ENCODE results near the gene CUL3.
"Not testable (repeated sequence)": the region's sequence is repeated elsewhere in the genome, so short reads cannot be mapped to it uniquely, and the experiment has no call there.

Gene CUL3

DNA sequence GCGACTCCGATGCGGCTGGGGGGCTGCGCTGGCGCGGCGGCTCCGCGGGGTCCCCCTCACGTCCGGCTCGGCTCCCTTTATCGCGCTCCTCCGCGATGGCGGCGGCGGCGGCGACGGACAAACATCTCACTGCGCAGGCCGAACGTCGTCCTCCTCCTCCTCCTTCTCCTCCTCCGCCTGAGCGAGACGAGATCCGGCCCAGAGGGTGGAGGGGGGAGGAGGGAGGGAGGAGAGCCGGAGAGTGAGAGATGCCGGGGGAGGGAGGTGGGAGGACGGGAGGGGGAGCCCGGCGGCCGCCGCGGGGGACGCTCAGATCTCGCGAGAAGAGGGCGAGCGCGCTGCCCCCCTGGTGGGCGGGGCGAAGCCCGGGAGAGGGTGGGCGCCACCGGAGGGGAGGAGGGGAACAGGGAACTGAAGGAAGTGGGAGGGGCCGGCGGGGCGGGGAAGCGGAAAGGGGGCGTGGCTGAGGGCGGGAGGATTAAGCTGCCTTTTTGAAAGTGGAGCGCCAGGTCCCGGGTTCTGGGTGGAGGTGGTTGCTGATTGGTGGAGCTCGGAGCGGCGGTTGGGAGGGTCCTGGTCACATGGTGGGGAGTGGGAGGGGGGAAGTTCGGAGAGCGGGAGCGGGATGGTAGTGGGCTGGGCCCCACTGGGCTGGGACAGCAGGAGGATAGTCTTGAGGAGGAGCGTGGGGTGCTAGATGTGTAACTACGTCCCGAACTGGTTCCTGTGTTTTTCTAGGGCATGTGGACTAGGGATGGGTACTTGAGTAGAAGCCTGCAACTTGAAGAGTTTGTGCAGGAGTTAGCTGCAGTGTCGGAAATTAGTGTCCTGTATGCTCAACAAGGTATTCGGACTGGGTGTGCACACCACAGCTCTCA is at the start of gene CUL3:
TSS of gene CUL3 (minus strand) at position 153 of the 878 bp plus-strand sequence. CDS start 354 bp downstream, outside the sequence.
- DNase-seq, result peak; percentile 94 to 100 (median 98)

DNA sequence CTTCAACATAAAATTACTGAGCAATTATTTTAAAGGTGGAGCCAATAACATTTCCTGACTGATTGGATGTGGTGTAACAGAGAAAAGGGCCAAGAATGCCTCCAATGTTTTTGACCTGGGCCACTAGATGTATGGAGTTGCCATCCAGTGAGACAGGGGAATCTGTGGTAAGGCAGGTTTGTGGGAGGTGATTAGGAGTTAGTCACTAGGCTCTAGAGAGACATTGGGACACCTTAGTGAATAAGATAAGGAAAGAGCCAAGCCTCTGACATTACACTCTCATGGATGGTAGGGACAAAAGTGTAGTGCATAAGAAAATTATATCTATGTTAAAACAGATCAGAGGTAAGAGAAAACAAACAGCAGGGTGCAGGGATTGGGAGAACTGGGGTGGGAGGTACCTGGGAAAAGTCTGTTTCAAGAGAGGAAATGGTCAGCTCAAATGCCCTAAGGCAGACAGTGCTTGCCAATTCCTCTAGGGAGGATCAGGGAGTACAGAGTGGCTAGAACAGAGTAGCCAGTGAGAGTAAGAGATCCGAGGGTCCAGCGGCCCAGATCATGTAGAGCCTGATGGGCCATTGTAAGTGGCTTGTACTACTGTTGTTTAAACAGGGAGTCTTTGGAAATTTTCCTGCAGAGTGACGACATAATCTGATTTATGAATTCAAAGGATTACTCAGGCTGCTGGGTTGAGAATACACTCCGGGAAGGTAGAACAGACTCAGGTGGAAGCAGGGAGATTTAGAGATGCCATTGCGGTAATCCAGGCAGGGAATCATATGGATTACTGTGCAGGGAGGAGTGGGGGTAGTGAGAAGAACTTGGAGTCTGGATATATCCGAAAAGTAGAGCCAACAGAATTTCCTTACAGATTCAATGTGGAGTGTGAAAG is 45.7 kb upstream of the CUL3 start:
- no peak for DNase-seq

DNA sequence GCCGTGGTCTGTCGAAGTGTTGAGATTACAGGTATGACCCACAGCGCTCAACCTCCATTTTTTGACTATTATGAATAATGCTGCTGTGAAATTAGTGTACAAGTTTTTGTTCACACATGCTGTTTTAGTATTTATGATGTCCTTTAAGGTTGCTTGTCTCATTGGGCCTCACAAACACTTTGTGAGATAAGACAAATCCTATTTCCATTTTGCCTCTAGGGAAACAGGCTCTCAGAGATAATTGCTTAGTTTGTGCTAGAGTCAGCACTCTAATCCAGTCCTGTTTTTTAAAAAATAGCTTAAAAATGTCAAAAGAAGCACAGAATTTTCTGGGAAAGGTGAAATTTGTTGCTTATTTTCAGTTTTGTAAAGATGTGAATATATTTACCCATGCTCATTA is 43.3 kb upstream of the CUL3 start:
- no peak for DNase-seq

DNA sequence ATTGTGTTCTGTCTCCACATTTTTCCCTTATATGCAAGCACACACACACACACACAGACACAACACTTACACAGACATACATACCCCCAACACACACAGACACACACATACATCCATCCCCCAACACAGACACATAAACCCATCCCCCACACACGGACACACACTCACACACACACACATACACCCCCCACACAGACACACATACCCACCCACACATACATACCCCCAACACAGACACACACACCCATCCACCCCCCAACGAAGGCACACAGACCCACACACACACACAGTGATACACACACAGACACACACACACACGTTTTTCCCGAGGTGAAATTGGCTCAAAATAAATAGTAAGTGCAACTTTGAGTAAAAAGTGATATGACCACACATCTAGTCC is 41.6 kb upstream of the CUL3 start:
- no peak for DNase-seq

DNA sequence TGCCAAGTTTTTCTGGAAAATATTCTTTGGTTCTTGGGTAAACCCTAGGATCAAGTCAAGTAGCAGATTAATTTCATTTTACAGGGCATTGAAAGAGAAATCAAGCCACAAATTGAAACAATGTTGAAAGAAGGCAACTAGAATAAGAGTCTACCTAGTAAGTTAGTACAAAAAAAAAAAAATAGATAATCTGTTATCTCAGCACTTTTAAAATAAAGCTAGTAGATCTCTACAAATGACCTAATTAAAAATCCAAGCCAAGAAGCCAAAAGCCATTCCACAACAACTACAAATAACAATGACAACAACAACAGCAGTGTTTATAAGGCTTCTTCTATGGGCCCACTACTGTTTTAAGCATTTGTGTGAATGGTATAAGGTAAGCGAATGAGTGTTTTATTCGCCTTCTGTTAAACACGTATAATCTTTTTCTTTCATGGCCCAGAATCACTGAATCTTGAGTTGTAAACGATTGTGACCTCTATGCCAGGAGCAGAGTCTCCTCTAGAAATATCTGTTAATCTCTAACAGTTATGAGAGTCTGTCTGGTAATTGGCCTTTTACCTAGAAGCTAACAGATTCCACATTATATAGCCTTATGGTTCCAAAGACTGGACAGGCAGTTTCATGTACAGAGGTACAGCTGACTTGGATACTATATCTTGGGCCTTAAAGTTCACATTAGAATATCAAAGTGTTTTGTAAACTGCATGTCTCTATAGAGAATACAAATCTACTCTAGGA is 28.6 kb upstream of the CUL3 start:
- no peak for DNase-seq

DNA sequence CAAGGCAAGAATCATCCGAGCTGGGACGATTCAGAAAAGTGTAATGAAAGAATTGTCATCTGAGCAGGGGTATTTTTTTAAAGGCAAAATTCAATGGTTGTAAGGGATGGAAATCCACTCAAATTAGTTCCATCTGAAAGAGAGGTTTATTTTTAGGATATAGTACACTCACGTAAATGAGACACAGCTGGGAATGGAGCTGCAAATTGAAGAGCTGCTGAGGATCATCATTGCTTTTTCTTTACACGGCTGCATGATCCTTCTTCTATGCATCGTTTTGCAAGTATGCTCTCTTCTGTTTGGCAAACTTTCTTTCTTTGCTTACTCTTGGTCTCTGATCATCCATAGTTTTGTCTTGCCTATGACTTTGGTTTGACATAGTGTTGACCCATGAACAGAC is 27.4 kb upstream of the CUL3 start:
- no peak for DNase-seq

DNA sequence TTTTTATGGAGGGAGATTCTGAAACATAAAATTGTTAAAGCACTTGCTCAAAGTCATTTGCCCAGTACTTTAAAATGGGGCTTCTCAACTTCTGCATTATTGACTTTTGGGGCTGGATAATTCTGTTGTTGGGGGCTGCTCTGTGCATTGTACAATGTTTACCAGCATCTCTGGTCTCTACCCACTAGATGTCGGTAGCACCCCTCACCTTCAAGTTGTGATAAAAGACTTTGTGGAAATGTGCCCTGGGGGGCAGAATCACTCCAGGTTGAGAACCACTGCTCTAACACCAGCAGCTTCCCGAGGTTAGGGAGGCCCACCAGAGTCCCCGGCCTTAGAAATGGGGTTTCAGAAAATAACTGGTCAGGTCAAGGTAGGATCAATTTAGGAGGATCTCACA is 26.8 kb upstream of the CUL3 start:
- no peak for DNase-seq

DNA sequence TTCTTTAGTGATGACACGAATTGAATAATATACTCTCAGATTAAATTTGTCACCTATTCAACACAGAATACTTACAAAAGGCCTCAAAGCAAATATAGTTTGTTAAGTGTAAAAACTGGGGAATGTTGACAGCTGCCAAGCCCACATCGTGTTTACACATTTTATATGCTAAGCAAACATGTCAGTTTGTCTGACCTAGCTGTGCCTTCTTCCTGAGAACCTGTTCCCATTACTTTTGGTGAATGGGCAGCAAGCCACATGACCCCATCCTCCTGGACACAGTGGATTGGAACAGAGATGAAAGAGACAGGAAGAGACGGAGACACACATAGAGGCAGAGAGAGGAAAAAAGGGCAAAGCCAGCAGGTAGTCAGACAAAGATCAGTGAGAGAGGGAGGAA is 22.9 kb upstream of the CUL3 start:
- no peak for DNase-seq

DNA sequence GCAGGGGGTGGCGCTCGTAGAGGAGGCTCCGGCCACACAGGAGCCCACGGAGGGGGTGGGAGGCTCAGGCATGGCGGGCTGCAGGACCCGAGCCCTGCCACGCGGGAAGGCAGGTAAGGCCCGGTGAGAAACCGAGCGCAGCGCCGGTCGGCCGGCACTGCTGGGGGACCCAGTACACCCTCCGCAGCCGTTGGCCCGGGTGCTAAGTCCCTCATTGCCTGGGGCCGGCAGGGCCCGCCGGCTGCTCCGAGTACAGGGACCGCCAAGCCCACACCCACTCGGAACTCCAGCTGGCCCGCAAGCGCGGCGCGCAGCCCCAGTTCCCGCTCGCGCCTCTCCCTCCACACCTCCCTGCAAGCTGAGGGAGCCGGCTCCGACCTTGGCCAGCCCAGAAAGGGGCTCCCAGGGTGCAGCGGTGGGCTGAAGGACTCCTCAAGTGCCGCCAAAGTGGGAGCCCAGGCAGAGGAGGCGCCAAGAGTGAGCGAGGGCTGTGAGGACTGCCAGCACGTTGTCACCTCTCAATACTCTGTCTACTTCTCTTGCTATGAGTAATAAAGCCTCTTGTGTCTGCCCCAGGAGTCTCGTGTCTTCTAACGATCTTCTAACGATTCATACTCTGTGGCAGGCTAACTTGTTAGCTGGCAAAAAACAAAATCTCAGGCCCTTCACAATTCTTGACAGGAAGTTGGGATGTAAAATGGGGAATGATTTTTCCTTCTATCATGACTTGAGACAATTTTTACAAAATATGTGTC is 18.8 kb upstream of the CUL3 start:
- not testable (repeated sequence) for DNase-seq

DNA sequence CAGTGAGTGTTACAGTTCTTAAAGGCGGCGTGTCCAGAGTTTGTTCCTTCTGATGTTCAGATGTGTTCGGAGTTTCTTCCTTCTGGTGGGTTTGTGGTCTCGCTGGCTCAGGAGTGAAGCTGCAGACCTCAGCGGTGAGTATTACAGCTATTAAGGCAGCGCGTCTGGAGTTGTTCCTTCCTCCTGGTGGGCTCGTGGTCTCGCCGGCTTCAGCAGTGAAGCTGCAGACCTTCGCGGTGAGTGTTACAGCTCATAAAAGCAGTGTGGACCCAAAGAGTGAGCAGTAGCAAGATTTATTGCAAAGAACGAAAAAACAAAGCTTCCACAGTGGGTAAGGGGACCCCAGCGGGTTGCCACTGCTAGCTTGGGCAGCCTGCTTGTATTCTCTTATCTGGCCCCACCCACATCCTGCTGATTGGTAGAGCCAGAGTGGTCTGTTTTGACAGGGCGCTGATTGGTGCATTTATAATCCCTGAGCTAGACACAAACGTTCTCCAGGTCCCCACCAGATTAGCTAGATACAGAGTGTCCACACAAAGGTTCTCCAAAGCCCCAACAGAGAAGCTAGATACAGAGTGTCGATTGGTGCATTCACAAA is 17.7 kb upstream of the CUL3 start:
- DNase-seq, result not testable (repeated sequence)

DNA sequence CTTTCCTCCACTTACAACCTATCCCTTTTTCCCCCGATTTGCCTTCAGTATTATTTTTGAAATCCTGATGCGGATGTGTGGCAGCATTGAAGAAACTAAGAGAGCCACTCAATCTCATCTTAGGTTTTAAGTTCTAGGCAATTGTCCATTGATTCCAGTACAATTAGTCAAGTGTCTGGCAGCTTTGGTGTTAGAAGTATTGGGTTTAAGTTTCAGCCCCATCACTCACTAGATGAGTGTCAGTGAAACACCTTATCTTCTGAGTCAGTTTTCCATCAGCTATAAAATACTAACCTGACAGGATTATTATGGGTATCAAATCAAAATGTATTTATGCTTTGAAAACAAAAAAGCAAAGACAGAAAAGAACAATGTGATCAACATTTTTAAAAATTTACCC is 16.8 kb upstream of the CUL3 start:
- no peak for DNase-seq

DNA sequence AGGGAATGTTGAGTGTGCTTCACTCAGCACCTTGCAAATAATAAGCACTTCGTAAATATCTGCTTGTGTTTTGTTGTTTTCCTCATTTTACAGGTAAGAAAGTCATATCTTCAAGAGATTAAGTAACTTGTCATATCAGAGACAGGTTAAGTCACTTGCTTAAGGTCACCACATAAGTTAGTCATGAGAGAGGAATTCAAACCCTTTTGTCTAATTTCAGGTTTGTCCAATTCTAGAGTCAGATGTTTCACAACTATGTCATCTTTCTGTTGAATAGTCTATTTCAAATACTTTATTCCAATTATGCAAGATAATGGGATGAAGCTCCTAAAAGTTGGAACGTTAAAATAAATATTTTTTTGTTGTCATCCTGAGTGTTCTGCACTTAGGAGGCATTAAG is 13.5 kb upstream of the CUL3 start:
- DNase-seq, result no peak

DNA sequence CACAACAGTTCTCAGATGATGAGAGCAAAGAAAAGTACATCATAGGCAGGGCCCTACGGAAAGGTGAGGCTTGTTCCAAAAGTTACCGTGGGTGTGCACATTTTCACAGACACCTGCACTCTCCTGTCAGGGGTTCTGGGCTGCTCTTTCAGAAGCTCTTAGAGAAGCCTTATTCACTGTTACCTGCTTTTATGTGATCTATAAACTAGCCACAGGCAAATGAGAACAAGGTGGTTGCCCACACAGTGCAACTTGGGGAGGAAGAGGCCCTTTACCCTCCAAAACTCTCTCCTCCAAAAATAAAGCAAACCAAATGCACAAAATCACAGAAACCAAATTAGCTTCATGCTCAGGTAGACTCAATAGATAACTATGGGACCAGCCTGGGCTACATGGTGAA is 11.1 kb upstream of the CUL3 start:
- no peak for DNase-seq

DNA sequence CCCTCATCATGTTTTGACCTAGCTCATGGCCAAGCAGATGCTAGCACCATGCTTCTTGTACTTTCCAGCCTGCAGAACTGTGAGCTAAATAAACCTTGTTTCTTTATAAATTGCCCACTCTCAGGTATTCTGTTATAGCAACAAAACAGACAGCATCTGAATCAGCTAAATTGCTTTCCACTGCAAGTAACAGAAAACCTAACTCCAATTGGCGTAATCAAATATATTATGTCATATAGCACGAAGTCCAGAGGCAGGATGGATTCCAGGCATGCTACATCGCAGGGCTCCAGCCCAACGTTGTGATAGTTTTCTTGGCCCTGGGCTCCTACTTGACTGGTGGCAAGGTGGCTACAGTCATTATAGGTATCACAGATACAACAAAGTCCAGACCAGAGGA is 10.4 kb upstream of the CUL3 start:
- DNase-seq, result no peak

DNA sequence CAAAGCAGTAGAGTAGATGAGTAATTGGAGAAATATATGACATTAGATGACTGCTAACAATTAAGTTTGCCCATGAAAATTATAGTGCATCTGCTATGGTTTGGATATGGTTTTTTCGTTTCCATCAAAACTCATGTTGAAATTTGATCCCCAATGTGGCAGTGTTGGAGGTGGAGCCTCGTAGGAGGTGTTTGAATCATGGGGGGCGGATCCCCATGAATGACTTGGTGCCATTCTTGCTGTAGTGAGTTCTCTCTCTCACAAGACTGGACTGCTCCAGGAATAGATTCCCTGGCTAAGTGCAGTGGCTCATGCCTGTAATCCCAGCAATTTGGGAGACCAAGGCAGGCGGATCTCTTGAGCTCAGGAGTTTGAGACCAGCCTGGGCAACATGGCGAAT is 9.7 kb upstream of the CUL3 start:
- DNase-seq, result no peak

DNA sequence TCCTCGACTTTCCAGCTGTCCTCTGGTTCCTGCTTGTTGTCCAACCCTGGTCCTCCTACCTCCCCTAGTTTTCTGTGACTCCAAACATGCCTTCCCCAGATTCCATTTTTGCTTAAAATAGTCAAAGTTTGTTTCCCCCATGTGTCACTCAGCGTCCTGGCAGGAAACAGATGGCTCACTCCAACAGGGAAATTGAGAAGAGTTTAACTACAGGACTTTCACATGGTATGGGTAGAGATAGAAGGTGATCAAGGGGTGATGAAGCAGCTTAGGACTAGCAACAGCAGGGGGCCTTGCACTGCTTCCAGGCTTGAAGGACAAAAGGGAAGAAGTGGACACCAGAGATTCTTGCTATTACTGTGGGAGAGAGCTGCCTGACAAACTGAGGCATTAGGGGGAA is 6.1 kb upstream of the CUL3 start:
- no peak for DNase-seq

DNA sequence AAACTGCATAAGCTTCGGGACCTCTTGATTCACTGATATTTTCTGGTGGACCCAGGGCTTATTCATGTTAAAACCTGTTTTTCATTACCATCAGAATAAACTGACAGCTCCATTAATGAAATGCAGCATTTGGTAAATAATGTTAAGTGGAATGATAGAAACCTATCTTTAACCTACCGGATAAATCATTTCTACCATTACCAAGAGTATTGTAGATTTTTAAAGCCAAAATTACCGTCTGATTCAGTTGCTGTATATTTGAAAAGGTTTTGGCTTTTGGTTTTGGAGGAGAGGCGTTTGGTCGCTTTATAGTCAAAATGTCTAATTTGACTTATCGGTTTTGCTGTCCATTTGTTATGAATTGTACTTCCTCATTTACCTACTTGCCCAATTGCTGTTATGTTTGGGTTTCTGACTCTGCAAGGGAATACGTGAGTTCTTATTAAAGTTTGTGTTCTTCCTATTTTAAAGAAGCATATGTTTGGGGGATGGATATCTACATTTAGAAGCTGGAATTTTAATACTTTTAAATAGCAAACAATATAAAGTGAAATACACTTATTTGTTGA is 1.0 kb upstream of the CUL3 start:
- no peak for DNase-seq

DNA sequence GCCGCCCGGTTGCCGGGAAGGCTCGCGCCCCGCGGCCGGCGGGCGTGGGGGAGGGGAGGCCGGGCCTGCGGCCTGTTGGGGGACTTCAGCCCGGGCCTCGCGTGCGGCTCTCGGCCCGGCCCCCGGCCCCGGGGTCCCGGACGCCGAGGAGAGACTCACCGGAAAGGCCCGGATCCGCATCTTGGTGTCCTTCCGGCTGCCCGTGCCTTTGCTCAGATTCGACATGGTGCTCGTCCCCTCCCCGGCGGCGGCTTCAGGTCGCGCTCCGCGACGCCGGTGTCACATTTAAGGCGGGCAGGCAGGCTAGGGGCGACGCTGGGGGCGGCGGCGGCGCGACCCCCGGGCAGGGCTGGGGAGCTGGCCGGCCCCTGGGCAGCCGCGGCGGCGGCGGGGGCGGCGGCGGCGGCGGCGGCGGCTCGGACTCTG is 365 bp downstream of the CUL3 start:
- peak in 7 of 14 donors; percentile 28 to 73 (median 61) for DNase-seq

DNA sequence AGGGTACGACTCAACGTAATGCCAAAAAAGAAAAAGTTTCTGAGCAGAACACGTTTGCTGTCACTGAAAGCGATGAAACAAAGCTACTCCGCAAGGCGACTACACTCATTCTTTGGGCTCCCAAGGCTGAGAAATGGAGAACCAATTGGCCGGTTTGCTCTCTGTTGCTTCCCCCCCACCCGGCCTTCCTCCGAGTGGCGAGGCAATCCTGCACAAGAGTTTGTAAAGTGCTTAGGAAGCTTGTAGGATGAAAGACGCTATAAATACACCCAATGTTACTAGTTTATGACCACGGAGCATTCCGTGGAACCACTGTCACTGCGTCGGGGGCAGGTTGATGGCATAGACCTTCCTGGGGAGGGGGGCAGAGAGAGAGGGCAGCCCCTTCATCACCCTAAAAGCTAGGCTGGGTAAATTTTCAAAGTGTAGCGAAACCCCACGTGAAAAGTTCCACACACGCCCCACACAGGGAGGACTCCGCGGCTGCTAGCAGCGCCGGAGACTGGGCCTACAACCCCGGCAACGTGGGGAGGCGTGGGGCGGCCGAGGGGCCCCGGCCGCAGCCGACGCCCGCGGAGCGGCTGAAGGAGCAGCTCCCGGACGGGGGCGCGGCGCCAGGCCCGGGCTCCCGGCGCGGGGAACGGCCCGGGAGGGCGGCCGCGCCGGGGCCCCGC is 915 bp downstream of the CUL3 start:
- peak in 10 of 14 donors; percentile 6 to 43 (median 16) for DNase-seq

DNA sequence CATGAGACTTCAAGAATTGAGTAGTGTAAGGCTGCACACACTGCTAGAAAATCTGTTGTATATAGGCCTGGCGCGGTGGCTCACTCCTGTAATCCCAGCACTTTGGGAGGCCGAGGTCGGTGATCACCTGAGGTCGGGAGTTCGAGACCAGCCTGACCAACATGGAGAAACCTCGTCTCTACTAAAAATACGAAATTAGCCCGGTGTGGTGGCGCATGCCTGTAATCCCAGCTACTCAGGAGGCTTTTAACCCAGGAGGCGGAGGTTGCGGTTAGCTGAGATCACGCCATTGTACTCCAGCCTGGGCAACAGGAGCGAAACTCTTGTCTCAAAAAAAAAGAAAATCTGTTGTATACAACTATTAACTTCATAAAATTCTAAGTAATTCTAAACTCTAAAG is 2.1 kb downstream of the CUL3 start:
- DNase-seq, result not testable (repeated sequence)

DNA sequence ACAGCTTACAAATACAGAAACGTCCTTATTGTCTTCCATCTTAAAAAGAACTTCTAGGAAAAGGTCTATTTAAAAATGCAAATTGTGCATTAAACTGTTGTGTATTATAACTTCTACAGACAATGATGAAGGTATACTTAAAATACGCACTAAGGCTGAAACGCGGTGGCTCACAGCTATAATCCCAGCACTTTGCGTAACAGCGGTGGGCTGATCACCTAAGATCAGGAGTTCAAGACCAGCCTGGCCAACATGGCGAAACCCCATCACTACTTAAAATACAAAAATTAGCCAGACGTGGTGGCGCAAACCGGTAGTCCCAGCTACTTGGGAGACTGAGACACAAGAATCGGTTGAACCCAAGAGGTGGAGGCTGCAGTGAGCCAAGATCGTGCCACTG is 4.9 kb downstream of the CUL3 start:
- no peak for DNase-seq

Measured in C1 segment of cervical spinal cord (tissue), 14 donors.